Suprapubic skin (tissue), 4 donors: ENCODE data around the gene KRI1.
A peak's percentile ranks its signal among the peaks of the same experiment; 100 is the strongest.

Source experiments
- POLR2A ChIP-seq, 2 donors: fragments of 450-650 bp; IDR thresholded peaks; one replicate each; pipeline ENCODE4 v1.6.1; 2017; ENCODE audit warnings: antibody characterized with exemption in 2 of 2, mild to moderate bottlenecking in 2 of 2, moderate library complexity in 2 of 2
- POLR2AphosphoS5 ChIP-seq, 3 donors: sonication (generic); formaldehyde crosslinking; IDR thresholded peaks; one replicate each; pipeline ENCODE4 v1.6.1; 2017; ENCODE audit warnings: antibody characterized with exemption in 3 of 3
- TF ChIP-seq, protein P1 (sequence below), 2 donors: fragments of 200-600 bp in 1 of 2; fragments of 450-650 bp in 1 of 2; sonication (generic) in 1 of 2; IDR thresholded peaks; one replicate each; pipeline ENCODE4 v1.5.1; 2016 to 2019; ENCODE audit warnings: antibody characterized with exemption in 2 of 2, mild to moderate bottlenecking in 1 of 2, moderate library complexity in 1 of 2

DNA sequence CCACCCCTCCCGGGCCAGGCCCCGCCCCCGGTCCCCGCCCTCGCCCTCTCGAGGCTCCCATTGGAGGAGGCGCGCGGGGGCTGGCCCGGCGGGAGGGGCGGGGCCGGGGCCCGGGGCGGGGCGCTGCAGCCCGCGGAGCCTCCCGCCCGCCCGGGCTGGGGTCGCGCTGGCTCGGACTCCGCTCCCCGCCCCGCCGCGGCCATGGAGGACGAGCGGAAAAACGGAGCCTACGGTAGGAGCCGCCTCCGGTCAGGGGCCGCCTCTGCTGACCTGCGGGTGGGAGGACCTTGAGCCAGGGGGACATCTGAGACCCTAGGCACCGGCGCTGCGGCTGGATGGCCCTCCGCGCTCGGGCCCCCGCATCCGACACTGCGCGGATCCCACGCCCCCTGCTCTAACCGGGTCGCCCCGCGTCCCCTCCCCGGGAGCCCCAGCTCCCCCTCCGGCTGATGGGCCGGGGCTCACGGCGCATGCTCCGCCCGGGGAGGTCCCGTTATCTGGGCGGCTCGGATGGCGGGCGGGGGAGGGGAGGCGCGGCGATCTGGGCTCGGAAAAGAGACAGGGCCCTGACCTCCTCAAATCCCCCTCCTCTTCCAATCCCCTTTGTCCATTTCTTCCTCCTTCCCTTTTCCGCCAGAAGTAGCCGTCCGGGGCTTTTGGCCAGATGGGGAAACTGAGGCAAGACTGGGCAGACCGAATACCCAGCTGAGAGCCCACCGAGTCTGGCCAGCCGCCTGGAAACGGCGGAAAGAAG lies 36.7 kb upstream of the KRI1 start:
- TF ChIP-seq, protein P1, sequence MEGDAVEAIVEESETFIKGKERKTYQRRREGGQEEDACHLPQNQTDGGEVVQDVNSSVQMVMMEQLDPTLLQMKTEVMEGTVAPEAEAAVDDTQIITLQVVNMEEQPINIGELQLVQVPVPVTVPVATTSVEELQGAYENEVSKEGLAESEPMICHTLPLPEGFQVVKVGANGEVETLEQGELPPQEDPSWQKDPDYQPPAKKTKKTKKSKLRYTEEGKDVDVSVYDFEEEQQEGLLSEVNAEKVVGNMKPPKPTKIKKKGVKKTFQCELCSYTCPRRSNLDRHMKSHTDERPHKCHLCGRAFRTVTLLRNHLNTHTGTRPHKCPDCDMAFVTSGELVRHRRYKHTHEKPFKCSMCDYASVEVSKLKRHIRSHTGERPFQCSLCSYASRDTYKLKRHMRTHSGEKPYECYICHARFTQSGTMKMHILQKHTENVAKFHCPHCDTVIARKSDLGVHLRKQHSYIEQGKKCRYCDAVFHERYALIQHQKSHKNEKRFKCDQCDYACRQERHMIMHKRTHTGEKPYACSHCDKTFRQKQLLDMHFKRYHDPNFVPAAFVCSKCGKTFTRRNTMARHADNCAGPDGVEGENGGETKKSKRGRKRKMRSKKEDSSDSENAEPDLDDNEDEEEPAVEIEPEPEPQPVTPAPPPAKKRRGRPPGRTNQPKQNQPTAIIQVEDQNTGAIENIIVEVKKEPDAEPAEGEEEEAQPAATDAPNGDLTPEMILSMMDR (IDR thresholded peaks at IDR 0.05) = no peak
- TF ChIP-seq POLR2AphosphoS5 (IDR thresholded peaks at IDR 0.05) (no peak), POLR2A (IDR thresholded peaks at IDR 0.05) (peak in 1 of 2 donors; percentile 27)
